HEK293T (cell line): ENCODE measurements around the gene MAPK8IP3.

Source experiments
- CTCF ChIA-PET: fragments of 350-600 bp; formaldehyde crosslinking; extraction: SDS; loops from one replicate; lab custom pipeline; 2021; ENCODE audit warnings: antibody characterized with exemption, inconsistent platforms; lab: Yijun Ruan, JAX
- POLR2A ChIA-PET: fragments of 350-600 bp; formaldehyde crosslinking; extraction: SDS; loops from one replicate; lab custom pipeline; 2020; ENCODE audit warnings: antibody characterized with exemption, inconsistent platforms; lab: Yijun Ruan, JAX
- DNase-seq: peaks from one replicate; pipeline ENCODE4 v3.0.0; 2012; ENCODE audit warnings: mixed read lengths; ENCODE audit errors: extremely low spot score
- ARNT ChIP-seq: fragments of 450-650 bp; IDR thresholded peaks from 2 replicates; pipeline ENCODE4 v1.6.1; 2017; ENCODE audit warnings: mild to moderate bottlenecking
- BHLHE40 ChIP-seq: fragments of 450-650 bp; IDR thresholded peaks from 2 replicates; pipeline ENCODE4 v1.6.1; 2016; ENCODE audit warnings: mild to moderate bottlenecking, moderate library complexity, borderline replicate concordance
- CTBP1 ChIP-seq: fragments of 450-650 bp; IDR thresholded peaks from 2 replicates; pipeline ENCODE4 v1.6.1; 2016; ENCODE audit warnings: borderline replicate concordance
- ELF4 ChIP-seq: fragments of 450-650 bp; IDR thresholded peaks from 2 replicates; pipeline ENCODE4 v1.6.1; 2017; ENCODE audit warnings: antibody characterized with exemption
- FOXA1 ChIP-seq: fragments of 450-650 bp; IDR thresholded peaks from 2 replicates; pipeline ENCODE4 v1.6.1; 2016; ENCODE audit warnings: mild to moderate bottlenecking
- FOXK2 ChIP-seq: fragments of 450-650 bp; IDR thresholded peaks from 2 replicates; pipeline ENCODE4 v1.6.1; 2016; ENCODE audit warnings: mild to moderate bottlenecking
- FOXM1 ChIP-seq: fragments of 450-650 bp; IDR thresholded peaks from 2 replicates; pipeline ENCODE4 v1.6.1; 2017; ENCODE audit warnings: mild to moderate bottlenecking, borderline replicate concordance
- HDGF ChIP-seq: fragments of 450-650 bp; IDR thresholded peaks from 2 replicates; pipeline ENCODE4 v1.6.1; 2017; ENCODE audit warnings: antibody characterized with exemption, borderline replicate concordance
- L3MBTL2 ChIP-seq: fragments of 450-650 bp; conservative IDR thresholded peaks from 2 replicates; pipeline ENCODE4 v1.6.1; 2016; ENCODE audit warnings: mild to moderate bottlenecking
- LEF1 ChIP-seq: fragments of 450-650 bp; IDR thresholded peaks from 2 replicates; pipeline ENCODE4 v1.6.1; 2017; ENCODE audit warnings: mild to moderate bottlenecking, borderline replicate concordance
- NFRKB ChIP-seq: fragments of 450-650 bp; IDR thresholded peaks from 2 replicates; pipeline ENCODE4 v1.6.1; 2016; ENCODE audit warnings: mild to moderate bottlenecking, moderate library complexity
- PKNOX1 ChIP-seq: fragments of 450-650 bp; IDR thresholded peaks from 2 replicates; pipeline ENCODE4 v1.6.1; 2016
- SP1 ChIP-seq: fragments of 450-650 bp; IDR thresholded peaks from 2 replicates; pipeline ENCODE4 v1.6.1; 2017
- SUZ12 ChIP-seq: fragments of 450-650 bp; IDR thresholded peaks from 2 replicates; pipeline ENCODE4 v1.6.1; 2016; ENCODE audit warnings: mild to moderate bottlenecking
- TARDBP ChIP-seq: fragments of 450-650 bp; IDR thresholded peaks from 2 replicates; pipeline ENCODE4 v1.6.1; 2016
- ZNF384 ChIP-seq: fragments of 450-650 bp; IDR thresholded peaks from 2 replicates; pipeline ENCODE4 v1.6.1; 2016

MAPK8IP3 gene

GRCh38 chr16:1790611-1791255 lies 84.7 kb downstream of the MAPK8IP3 start:
- ChIA-PET CTCF (no interaction called here), POLR2A (interaction anchor here (0.9 to 2.9 kb wide), 2 partner anchors 8 to 153 kb away, joined by 3 to 25 read pairs; partner anchors contain the start of genes MSRB1, NUBP2 and SPSB3)
- TF ChIP-seq FOXA1: no peak
- TF ChIP-seq LEF1: no peak
- TF ChIP-seq L3MBTL2: no peak
- TF ChIP-seq TARDBP: no peak
- no peak for TF ChIP-seq SUZ12
- no peak for TF ChIP-seq NFRKB
- TF ChIP-seq ZNF384: no peak
- no peak for TF ChIP-seq FOXM1
- no peak for TF ChIP-seq FOXK2
- no peak for TF ChIP-seq BHLHE40
- no peak for TF ChIP-seq CTBP1
- no peak for TF ChIP-seq ELF4
- DNase-seq: no peak

DNA sequence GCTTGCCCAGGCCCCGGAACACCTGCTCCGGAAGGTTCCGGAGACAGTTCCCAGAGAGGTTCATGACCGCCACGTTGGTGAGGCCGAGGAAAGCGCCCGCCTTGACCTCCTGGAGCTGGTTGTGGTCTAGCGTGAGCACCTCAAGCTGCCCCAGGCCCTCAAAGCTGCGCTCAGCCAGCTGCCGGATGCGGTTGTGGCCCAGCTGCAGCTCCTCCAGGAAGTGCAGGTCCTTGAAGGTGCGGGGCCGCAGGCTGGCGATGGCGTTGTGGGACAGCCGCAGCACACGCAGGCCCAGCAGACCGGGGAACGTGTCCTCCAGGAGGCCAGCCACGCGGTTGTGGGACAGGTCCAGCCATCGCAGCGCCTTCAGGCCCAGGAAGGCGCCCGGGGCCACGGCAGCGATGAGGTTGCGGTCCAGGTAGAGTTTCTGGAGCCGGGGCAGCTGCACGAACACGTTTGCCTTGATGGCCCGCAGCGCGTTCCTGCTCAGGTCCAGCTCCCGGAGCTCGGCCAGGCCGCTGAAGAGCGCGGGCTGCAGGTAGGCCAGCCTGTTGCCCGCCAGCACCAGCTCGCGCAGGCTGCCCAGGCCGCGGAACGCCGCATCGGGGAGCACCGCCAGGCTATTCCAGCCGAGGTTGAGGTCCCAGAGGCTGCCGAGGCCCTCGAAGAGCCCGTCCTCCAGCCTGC lies 85.4 kb downstream of the MAPK8IP3 start:
- CTCF ChIA-PET: no interaction called here
- no peak for DNase-seq

DNA sequence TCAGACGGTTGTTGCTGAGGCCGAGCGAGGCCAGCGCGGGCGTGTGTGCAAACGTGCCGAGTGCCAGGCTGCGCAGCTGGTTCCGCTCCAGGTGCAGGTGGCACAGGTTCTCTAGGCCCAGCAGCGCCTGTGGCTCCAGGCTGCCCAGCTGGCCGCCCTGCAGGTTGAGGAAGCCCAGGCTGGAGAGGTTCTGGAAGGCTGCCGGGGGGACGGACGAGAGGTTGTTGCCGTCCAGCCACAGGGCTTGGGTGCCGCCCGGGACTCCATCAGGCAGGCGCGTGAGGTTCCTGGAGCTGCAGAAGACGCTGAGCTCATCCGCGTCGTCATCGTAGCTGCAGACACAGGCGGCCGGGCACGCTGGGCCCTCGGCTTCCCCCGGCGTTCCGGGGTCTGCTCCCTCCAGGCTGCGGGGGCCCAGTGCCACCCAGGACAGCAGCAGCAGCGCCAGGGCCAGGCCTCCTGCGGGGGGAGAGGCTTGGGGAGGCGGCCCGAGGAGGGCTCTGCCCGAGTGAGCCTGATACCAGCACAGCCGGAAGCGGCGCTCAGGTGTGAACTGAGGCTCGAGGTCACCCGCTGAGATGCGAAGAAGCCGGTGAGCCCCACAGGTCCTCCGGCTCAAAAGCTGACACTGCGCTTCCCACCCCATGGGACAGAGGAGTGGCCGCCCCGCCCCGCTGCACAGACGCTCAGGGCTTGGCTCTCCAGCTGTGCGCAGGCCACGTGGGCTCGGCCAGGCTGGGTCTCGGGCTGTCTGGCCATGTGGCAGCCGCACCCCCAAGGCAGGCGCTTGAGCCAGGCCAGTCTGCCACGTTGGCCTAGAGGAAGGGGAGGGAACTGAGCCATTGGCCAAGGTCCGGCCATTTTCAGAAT lies 86.2 kb downstream of the MAPK8IP3 start:
- no peak for TF ChIP-seq NFRKB
- no peak for TF ChIP-seq HDGF
- no peak for TF ChIP-seq SP1
- TF ChIP-seq L3MBTL2: no peak
- TF ChIP-seq FOXA1: no peak
- no peak for TF ChIP-seq SUZ12
- TF ChIP-seq ARNT: no peak
- TF ChIP-seq CTBP1: no peak
- no peak for TF ChIP-seq TARDBP
- TF ChIP-seq BHLHE40: no peak
- TF ChIP-seq ELF4: no peak
- TF ChIP-seq FOXM1: no peak
- no peak for DNase-seq
- ChIA-PET CTCF (no interaction called here), POLR2A (interaction anchor here (0.8 to 2.9 kb wide), 2 partner anchors 9 to 12 kb away, joined by 3 to 25 read pairs; partner anchors contain the start of genes NUBP2 and SPSB3)

More for the DNA sequence above, 85.4 kb downstream of the MAPK8IP3 start:
- POLR2A ChIA-PET: interaction anchor here (0.9 to 2.9 kb wide), 2 partner anchors 9 to 152 kb away, joined by 3 to 25 read pairs; partner anchors contain the start of genes MSRB1, NUBP2 and SPSB3
- TF ChIP-seq CTBP1: no peak
- TF ChIP-seq ZNF384: no peak

GRCh38 chr16:1792836-1793577 lies 87.0 kb downstream of the MAPK8IP3 start:
- DNase-seq: no peak
- TF ChIP-seq BHLHE40: no peak
- no peak for TF ChIP-seq FOXK2
- TF ChIP-seq L3MBTL2: no peak
- no peak for TF ChIP-seq PKNOX1
- TF ChIP-seq CTBP1: no peak
- no peak for TF ChIP-seq NFRKB
- no peak for TF ChIP-seq TARDBP
- no peak for TF ChIP-seq ELF4
- no peak for TF ChIP-seq SP1
- POLR2A ChIA-PET: interaction anchor here (0.8 to 2.9 kb wide), 3 partner anchors 10 to 13 kb away, joined by 3 to 25 read pairs (median 3); partner anchors contain the start of genes NUBP2 and SPSB3
- CTCF ChIA-PET: no interaction called here

- no peak for TF ChIP-seq SUZ12
- no peak for TF ChIP-seq BHLHE40
- TF ChIP-seq ZNF384: no peak
- no peak for TF ChIP-seq TARDBP
- TF ChIP-seq HDGF: no peak
- no peak for TF ChIP-seq SP1
- no peak for TF ChIP-seq FOXM1
- TF ChIP-seq ARNT: no peak
- TF ChIP-seq CTBP1: no peak
- no peak for TF ChIP-seq LEF1
- DNase-seq: no peak
- CTCF ChIA-PET: no interaction called here
- POLR2A ChIA-PET: interaction anchor here (1.1 to 2.9 kb wide), 2 partner anchors 10 to 11 kb away, joined by 3 to 25 read pairs; partner anchors contain the start of genes NUBP2 and SPSB3
Measured at GRCh38 chr16:1793578-1794220, 87.7 kb downstream of the MAPK8IP3 start, which contains the start of gene IGFALS. TSS of gene IGFALS (minus strand) at chr16:1793705. CDS start at chr16:1793652, 53 bp downstream.
